NCI-H345 treated with DMSO at 0.1 percent for 48 hours (cell line): ENCODE data around the gene AREL1.

Experiments
- DNase-seq: peaks from one replicate; lab custom pipeline; 2025; ENCODE audit not compliant: unreplicated experiment; lab: John Stamatoyannopoulos, UW

The AREL1 gene

DNA sequence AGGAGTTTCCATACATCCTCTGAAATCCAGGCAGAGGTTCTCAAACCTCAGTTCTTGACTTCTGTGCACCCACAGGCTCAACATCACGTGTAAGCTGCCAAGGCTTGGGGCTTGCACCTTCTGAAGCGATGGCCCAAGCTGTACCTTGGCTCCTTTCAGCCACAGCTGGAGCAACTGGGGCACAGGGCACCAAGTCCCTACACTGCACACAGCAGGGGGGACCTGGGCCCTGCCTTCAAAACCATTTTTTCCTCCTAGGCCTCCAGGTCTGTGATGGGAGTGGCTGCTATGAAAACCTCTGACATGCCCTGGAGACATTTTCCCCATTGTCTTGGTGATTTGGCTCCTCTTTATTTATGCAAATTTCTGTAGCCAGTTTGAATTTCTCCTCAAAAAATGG, 10.6 kb downstream of the AREL1 start:
- no peak for DNase-seq

GRCh38 chr14:74698465-74698864, 14.4 kb downstream of the AREL1 start:
- no peak for DNase-seq

DNA sequence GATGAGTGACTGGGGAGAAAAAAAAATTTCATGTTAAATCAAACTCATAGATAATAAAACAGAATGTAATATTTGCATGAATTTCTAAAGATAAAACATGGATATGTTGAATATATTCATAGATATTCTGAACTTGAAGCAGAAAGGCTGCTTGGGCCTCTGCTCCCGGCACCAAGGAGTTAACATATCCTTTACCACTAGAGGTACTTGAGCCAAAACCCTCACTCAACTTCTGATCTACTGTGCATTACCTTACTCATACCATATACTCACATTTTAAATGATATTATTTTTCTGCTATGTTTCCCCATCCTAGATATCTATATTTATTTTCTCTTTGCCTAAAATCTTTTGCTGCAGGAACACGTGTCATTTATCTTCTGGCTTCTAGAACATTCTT, 14.9 kb downstream of the AREL1 start:
- no peak for DNase-seq

DNA sequence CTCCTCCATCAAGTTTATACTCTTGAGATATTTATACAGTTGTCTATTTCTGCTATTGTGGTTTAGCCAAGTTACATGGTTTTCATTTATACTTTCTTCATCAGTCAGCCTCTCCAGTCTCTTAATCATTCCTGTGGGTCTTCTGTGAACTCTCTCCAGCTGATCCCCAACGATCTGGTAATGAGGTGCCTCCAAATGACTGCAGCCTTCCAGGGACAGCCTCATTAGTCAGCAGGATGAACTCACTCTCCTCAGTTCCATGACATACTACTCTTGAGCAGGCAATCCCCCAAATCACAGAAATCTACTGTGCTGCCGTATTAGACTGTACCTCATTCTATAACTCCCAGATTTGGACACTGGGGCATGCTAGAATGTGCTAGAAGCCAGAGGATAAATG, 15.3 kb downstream of the AREL1 start:
- no peak for DNase-seq

- no peak for DNase-seq
Observed at GRCh38 chr14:74697011-74697410, 15.9 kb downstream of the AREL1 start.

DNA sequence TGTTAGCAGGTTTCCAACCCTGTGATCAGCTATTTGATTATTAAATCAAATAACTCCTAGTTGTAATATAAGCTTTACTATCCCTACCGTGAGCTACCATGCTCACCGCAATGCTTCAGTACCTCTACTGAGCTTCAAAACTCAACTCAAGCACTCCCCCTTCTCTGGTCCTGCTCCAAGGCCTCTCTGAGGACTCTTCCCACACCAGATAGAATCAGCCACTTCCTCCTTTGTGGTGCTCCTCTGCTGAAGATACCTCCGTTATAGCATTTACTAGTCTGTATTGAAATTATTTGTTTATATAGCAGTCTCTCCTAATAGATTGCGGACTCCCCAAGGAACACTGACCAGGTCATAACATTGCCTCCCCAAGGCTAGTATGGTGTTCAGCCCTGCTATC, 17.5 kb downstream of the AREL1 start:
- no peak for DNase-seq

DNA sequence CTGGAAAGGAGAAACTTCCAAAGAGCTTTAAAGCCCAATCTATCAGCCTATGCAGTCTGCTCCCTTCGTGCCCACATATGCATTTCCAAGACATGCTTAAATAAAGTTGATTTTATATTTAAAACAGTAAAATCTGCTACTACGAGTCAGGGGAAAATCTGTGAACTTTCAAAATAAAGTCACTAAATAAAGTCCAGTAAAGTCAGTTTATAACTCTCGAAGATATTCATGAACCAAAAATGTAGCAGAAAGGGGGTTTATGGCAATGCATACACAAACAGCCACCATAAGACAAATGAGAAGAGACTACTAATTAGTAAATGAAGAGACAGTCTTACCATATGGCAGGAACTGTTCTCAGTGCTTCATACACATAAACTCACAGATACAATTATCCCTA, 19.7 kb downstream of the AREL1 start:
- no peak for DNase-seq

- no peak for DNase-seq
Observed at GRCh38 chr14:74691456-74691855, 21.4 kb downstream of the AREL1 start.

DNA sequence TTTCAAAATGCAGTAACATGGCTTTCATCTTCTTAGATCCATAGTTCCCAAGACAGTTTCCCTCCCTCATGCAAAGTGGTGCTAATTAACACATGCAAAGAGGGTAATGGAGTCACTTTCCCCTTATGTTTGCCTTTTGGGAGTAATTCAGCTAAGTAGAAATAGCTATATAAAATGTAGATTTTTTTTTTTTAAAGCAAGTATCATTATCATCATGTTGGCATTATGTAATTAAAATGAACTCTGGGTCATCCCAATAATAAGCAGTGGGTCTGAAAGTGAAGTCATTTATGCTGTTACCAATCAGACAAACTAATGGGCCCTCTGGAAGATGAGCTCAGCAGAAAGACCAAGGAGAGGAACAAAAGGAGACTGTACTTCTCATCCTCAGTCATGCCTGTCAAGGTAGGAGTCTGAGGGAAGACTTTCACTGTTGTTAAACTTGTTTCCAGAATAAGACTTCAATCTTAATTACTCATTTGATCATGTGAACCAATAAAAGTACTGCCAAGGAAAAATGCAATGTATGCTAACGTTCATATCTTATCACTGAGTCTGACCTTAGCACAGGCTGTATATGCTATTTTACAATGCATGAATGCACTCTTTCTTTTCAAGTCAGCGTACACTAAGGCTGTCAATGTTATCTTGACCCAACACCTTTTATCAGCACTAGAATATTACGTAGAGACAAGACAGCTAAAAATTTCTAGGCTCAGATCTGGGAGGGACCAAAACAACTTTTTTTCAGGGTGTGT, 26.8 kb downstream of the AREL1 start:
- DNase-seq, result no peak

DNA sequence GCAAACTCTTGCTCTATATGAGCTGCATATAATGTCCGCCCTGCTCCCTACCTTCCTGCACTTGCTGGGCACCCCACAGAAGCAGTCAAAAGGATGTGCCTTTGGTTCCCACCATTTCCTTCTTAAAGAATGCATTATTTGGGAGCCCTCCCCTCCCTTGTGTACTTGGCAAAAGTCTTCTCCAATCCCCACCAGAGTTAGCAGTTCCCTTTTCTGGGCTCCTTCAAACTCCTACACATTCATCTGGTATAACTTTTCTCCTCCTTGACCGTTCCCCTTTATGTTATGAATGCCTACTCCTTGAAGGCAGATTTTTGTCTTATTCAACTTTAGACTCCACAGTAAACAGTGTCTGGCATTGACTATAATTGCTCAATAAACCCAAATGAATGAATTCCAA, 27.8 kb downstream of the AREL1 start:
- no peak for DNase-seq

DNA sequence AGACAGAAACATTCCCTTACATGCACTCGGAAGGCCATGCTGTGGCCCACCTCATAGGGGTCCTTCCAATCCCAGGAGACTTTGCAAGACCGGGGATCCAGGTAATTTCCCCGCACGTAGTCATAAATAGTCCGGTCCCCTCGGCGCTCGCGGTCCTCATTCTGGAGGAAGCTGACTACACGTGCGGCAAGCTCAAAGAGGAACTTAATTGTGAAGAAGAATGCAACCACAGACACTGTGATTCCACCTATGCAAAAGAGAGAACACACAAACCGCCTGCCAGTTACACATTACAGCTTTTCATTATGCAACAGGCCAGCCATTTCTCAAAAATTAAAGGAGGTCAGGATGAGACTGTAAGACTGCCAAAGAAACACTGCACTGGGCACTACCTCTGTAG, 28.4 kb downstream of the AREL1 start:
- DNase-seq, result no peak

- DNase-seq, result no peak
Observed at GRCh38 chr14:74683406-74683805, 29.5 kb downstream of the AREL1 start.

DNA sequence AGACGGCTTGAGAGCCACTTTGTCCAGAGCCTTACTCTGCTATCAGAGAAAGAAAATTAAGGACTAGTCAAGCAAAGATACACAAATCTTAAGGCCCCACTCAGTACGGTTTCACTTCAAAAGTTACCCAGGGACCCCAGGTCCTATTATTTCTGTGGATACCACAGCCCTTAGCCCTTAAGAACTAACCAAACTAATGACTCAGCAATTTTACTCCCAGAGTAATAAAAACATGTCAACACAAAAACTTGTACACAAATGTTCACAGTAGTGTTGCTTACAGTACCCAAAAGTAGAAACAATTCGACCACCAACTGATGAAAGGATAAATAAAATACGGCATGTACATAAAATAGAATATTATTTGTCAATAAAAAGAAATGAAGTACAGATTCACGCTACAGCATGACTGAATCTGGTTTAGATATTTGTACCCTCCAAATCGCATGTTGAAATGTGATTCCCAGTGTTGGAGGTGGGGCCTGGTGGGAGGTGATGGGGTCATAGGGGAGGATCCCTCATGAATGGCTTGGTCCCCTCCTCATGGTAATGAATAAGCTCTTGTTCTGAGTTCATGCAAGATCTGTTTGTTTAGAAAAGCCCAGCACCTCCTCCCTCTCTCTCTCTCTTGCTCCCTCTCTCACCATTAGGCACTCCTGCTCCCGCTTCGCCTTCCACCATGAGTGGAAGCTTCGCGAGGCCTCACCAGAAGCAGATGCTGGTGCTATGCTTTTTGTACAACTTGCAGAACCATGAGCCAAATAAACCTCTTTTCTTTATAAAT, 30.5 kb downstream of the AREL1 start:
- no peak for DNase-seq

GRCh38 chr14:74675219-74675618, 37.7 kb downstream of the AREL1 start:
- DNase-seq, result no peak

GRCh38 chr14:74673768-74674167, 39.1 kb downstream of the AREL1 start:
- no peak for DNase-seq

DNA sequence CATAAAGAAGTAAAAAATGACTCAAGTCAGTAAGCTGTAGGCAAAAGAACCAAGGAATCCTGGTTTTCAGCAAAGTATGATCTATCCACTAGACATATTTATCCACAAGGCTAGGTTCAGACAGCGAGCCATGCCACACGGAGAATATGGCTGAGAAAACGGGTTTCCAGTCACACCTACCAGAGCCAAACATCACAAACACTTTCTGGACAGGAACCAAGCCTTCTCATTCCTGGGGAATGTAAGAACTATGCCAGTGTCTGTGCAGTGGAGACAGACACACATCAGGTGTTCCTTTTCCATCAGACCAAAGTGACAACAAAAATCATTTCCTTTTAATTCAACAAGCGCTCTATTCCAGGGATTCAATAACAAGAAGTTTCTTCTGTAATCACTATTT, 41.1 kb downstream of the AREL1 start:
- DNase-seq, result no peak

DNA sequence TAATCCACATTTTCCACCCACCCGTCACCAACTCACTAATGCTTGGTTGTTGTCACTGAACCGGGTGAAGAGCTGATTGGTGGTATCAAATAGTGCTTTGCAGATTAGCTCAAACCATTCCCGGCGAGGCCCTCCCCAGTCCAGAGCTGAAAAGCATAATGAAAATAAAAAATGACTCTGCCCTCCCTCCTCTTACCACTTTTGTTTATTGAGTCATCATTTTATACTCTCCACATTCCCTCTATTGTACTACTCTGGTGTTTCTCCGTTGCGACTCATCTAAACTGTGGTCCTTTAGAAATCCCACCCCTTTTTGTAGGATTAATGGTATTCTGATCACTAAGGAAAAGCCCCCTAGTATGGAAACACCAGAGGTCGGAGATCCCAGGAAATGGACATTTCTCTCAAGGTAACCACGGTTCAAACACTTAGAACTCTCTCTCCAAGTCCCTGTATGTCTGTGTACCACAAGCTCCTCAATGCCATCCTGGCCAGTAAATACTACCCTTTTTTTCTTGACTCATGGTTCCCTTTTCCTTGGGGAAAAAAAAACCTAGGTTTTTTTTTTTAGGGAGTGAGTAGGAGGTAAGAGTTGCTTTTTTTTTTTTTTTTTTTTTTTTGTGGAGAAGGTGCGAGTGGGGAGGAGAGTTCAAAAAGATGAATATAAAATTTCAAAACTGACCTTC, 42.0 kb downstream of the AREL1 start:
- no peak for DNase-seq

DNA sequence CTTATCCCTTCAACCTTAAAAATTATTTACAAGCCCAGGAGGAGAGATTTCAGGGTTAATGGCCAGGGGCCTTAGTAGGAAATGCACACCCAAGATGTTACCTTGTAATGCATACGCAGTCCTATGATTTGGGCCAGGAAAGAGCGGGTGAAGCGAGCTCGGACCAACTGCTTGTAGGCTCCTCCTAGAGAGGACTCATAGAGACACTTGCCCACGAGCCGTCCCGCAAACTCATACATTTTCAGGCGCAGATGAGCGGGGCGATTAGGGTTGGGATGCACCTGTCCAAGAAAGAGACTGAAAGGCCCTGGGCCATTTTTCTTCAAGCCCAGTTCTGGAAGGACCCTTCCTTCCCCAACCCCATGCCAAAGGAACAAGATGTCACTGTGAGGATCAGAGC, 43.0 kb downstream of the AREL1 start:
- no peak for DNase-seq

DNA sequence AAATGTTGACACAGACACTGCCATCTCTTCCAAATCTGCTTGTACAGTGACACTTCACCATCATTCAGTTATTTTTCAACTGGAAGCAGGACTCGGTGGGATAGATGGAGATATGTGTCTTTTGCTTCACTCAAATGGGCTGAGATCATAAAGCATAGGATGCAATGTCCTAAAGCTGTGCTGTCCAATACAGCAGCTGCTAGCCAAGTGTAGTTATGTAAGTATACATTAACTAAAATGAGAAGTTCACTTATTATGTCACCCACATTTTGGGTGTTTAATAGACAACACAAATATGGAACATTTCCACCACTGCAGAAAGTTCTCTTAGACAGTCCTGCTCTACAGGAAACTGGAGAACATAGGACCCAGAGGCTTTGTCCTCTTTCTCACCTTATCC, 43.6 kb downstream of the AREL1 start:
- DNase-seq, result no peak

DNA sequence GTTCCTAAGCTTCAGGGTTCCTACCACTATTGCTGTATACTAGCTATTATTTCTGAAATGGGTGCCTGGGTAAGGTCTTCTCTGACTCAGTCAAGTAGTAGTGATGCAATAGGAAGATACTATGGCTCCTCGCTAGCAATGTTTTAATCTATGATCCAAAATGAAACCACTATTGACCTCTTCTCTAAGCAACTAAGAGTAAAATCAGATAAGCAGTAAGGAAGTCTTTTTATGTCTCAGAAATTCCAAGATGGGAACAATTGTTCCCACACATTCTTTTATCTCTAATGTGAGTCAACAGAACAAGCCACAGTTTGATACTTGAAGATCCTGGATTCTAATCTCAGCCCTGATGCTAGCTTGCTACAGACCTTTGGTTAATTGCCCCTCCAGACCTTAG, 45.1 kb downstream of the AREL1 start:
- no peak for DNase-seq

DNA sequence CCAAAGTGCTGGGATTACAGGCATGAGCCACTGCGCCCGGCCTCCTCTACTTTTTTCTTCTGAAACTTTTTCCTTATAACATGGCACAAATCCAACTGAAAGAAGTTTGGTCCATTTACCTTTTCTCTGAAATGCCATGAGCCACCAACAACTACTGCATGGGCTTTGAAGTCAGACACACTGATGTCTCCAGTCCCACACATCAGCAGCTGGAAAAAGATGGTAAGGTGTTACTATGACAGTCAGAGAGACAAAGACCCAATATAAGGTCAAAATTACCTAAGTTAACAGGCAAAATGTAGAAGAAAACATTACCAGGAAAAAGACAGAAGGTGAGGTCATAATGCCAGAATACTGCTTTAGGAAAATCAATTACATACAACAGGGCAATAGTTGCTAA, 48.2 kb downstream of the AREL1 start:
- DNase-seq, result no peak

DNA sequence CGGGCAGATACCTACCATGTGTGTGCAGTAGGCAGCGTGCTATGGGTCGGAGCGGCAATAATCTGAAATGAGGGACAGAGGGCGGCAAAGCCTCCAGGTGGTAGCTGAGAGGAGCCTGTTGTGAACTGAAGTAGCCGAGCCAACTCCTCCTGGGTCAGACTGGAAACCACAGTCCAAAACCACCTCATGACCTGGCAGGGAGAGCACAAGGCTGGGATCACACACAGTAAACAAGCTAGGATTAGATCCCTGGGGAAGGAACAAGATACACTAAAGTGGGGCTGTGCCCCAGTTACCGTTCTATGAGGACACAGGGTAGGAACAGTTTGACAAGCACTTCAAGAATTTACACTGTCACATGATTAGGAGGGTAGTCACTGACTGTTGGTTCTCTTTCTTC, 49.0 kb downstream of the AREL1 start:
- no peak for DNase-seq
